8988T (cell line): ENCODE results near the gene MON2.
"Not testable (repeated sequence)": the region's sequence is repeated elsewhere in the genome, so short reads cannot be mapped to it uniquely, and the experiment has no call there.

Experiments
- DNase-seq: peaks from one replicate; pipeline ENCODE4 v3.0.0; 2011

The MON2 gene

DNA sequence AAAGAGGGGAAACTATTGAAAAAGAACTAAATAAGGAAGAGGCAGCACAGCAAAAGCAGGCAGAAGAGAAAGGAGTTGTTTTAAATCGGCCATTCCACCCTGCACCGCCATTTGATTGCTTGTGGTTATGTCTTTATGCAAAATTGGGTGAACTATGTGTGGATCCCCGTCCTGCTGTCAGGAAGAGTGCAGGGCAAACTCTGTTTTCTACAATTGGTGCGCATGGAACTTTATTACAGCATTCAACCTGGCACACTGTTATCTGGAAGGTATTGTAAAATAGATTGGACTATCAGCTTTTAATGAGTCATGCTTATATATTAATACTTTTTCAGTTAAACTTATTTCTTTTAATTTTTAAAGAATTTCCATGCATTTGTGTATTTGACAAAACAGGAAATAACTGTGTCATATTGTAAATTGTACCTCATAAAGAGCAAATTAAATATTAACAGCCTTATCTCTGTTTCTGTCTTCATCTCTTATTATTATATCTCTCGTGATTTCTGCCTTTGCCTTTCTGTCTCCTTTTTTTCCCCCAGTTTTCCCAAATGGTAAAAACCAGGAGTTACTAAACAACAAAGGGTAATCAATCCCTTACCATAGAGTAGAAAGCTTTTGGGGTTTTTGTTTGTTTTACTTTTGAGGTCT, 86.4 kb downstream of the MON2 start:
- DNase-seq = no peak

GRCh38 chr12:62559366-62559765, 92.7 kb downstream of the MON2 start:
- not testable (repeated sequence) for DNase-seq

- DNase-seq = no peak
Measured at GRCh38 chr12:62562846-62563245, 96.2 kb downstream of the MON2 start.

- no peak for DNase-seq
Measured at GRCh38 chr12:62575036-62575435, 108.4 kb downstream of the MON2 start.

DNA sequence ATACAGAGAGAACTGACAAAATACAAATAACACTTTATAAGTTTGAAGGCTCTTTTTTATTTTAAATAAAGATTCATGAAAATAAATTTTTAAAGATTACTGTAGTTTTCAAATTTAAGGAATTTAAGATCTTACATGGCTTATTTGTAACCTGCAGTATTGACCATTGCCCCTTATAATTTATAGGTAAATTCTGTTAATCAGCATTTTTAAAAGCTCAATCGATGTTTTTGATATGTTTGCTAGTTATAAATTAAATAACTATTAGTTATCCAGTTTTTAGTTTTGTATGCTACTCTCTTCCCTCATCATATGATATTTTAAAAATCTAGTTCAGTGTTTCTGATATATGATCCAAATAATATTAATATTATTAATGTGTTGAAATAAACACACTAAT, 109.9 kb downstream of the MON2 start:
- no peak for DNase-seq

DNA sequence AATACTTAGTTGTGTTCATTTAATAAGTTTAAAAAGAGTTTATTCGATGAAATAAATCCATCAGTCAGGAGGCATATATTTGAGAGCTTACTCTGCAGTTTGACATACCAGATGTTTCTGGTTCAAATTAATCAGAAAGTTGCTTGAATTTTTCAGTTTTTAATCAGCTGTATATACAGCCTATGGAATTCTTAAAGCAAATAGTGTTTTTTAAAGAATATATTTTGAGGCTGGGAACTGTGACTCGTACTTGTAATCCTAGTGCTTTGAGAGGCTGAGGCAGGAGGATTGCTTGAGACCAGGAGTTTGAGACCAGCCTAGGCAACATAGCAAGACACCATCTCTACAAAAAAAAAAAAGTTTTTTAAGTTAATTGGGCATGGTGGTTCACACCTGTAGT, 112.1 kb downstream of the MON2 start:
- no peak for DNase-seq

- no peak for DNase-seq
Measured at GRCh38 chr12:62581288-62582064, 114.8 kb downstream of the MON2 start.

GRCh38 chr12:62582065-62582366, 115.4 kb downstream of the MON2 start:
- no peak for DNase-seq

- DNase-seq = no peak
Measured at GRCh38 chr12:62584619-62585018, 118.0 kb downstream of the MON2 start.

GRCh38 chr12:62586850-62587249, 120.2 kb downstream of the MON2 start:
- no peak for DNase-seq

DNA sequence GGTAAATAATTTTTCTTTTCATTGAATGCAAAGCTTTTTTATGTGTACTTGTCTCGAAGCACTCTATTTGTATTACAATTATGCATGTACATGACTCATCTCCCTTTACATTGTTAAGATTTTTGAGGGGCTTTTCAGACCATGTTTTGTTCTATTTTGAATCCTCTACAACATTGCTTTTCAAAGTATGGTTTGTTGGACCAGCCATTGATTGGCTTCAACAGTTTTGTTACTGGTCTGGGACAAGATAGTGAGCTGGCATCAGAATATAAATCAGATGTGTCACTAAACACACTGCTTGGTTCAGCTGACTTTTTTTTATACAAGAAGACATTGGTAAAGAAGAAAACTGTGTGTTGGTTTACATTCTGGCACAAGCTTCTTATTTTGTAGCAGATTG, 122.3 kb downstream of the MON2 start:
- no peak for DNase-seq

- no peak for DNase-seq
Measured at GRCh38 chr12:62597253-62597652, 130.6 kb downstream of the MON2 start.

DNA sequence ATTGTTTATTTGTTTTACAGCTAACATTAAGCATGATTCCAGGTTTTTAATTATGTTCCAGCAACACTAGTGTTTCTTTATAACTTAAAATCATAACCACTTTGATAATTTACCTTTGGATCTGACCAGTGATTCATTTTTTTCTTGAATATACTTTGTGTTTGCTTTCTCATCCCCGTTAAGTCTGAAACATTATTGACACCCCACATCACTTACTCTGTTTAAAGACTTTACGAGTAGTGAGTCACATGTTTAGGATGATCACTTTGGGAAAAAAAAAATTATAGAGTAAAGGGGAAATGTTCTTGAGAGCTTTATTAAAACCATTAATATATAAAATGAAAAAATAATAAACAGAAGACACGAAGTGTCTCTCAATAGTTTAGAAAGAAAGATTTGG, 132.2 kb downstream of the MON2 start:
- no peak for DNase-seq

DNA sequence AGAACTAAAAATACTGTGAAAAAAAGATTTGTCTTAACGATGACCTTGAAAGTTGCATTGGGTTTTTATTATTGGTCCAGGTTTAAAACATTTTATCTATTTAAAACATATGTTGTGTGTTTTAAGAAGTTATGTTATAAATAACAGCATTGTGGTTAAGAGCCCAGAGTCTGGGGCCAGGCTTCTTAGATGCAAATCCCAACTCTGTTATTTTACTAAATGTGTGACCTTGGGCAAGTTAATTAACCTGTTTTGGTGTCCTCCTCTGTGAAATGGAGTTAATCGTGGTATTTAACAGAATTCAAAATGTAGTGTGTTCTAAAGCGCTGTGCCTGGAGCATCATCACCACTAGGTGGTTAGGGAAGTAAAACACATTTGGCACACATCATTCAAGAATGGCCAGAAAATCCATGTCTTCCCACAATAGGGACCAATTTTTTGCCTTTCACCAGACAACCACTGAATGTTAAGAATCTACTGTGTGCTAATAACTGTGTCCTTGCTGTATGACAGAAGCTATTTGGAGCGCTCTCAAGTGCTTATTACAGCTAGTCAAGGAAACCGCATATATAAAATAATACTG, 133.3 kb downstream of the MON2 start:
- DNase-seq = no peak

GRCh38 chr12:62601765-62602164, 135.1 kb downstream of the MON2 start:
- DNase-seq = no peak

- DNase-seq = peak; percentile 41
Measured at GRCh38 chr12:62602255-62603060, 135.8 kb downstream of the MON2 start.

- peak; percentile 59 for DNase-seq
Measured at GRCh38 chr12:62603061-62603810, 136.6 kb downstream of the MON2 start.

DNA sequence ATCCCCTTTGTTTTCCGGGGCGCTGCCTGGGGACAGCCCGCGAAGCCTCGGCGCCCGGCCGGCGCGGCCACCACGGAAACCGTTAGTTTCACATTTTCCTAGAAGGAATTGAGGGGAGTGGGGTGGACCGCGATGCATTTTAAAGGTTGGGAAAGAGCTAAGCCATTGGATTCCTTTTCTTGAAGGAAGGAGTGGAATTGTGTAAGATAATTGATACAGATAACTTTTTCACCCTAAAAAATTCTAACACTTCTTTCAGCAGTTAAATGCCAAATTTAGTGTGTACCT, 137.1 kb downstream of the MON2 start:
- DNase-seq = no peak

DNA sequence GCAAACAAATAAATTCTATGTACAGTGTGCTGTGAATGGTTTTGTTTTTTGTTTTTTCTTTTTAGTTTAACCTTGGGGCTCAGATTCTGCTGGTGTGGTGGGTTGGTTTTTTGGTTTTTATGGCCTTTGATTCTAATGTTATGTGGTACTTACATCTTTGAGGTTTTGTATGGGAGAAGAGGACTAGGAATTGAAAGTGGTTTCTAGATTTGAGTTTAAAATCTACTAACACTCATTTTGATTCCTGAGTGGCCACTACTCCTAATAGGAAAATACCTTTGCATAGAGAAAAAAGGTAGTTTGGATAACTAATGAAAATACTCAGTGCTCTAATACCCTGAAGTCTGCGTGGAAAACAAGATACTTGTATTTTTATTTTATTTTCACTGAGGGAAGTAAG, 137.7 kb downstream of the MON2 start:
- no peak for DNase-seq

- no peak for DNase-seq
Measured at GRCh38 chr12:62604871-62605270, 138.2 kb downstream of the MON2 start.

GRCh38 chr12:62605981-62606380, 139.4 kb downstream of the MON2 start:
- DNase-seq = no peak

- DNase-seq = no peak
Measured at GRCh38 chr12:62606654-62607053, 140.0 kb downstream of the MON2 start.

DNA sequence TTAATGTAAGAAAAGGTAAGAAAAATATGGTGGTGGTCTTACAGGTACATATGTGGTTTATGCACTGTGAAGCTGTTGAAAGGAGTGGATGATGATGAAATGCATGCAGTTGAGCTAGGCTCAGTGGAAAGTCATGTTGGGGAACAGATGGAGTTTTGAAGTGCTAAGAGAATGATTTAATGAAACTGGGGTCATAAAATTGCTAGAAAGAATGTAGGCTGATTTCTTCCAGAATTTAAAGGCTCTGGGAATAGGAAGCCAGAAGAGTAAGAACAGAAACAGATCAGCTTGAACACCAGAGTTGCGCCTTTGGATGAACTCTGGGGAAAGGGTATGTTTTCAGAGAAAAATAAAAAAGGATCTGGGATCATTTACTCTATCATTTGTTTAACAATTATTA, 146.5 kb downstream of the MON2 start:
- DNase-seq = no peak
